H9 (cell line): ENCODE results near the gene RAB4B. TPM values are rescaled to one million over a fixed set of nuclear protein-coding genes. Genes with fewer than 3 reads are reported as not detected.

ENCODE experiments used
- DNase-seq: peaks from one replicate; pipeline ENCODE4 v3.0.0-alpha.2; 2017
- H2AFZ ChIP-seq: one replicate; pipeline ENCODE4 v1.6.1; 2013; ENCODE audit warnings: mild to moderate bottlenecking, low read length, control low read depth, moderate library complexity
- H2AK5ac ChIP-seq: 2 replicates; pipeline ENCODE4 v1.6.1; 2013; ENCODE audit warnings: low read length, control low read depth, mixed read lengths; ENCODE audit not compliant: insufficient read length
- H2BK120ac ChIP-seq: one replicate; pipeline ENCODE4 v1.6.1; 2013; ENCODE audit warnings: low read depth, mild to moderate bottlenecking, low read length, control low read depth, inconsistent platforms; ENCODE audit not compliant: poor library complexity, severe bottlenecking
- H2BK12ac ChIP-seq: 2 replicates; pipeline ENCODE4 v1.6.1; 2013; ENCODE audit warnings: low read length, control low read depth, mixed read lengths, low read depth; ENCODE audit not compliant: insufficient read length
- H2BK15ac ChIP-seq: 2 replicates; pipeline ENCODE4 v1.6.1; 2013; ENCODE audit warnings: low read depth, low read length, control low read depth
- H2BK20ac ChIP-seq: one replicate; pipeline ENCODE4 v1.6.1; 2013; ENCODE audit warnings: low read depth, mild to moderate bottlenecking, low read length, control low read depth, inconsistent platforms; ENCODE audit not compliant: poor library complexity, severe bottlenecking
- H2BK5ac ChIP-seq: 2 replicates; pipeline ENCODE4 v1.6.1; 2013; ENCODE audit warnings: low read length, control low read depth, mixed read lengths; ENCODE audit not compliant: insufficient read length
- H3K14ac ChIP-seq: 2 replicates; pipeline ENCODE4 v1.6.1; 2013; ENCODE audit warnings: low read length, control low read depth; ENCODE audit not compliant: insufficient read depth
- H3K18ac ChIP-seq: 2 replicates; pipeline ENCODE4 v1.6.1; 2013; ENCODE audit warnings: low read depth, mild to moderate bottlenecking, mixed read lengths, low read length, control low read depth; ENCODE audit not compliant: insufficient read length
- H3K23ac ChIP-seq: 2 replicates; pipeline ENCODE4 v1.6.1; 2013; ENCODE audit warnings: low read length, control low read depth, mixed read lengths, low read depth; ENCODE audit not compliant: insufficient read length
- H3K23me2 ChIP-seq: 2 replicates; pipeline ENCODE4 v1.6.1; 2013; ENCODE audit warnings: low read depth, mild to moderate bottlenecking, mixed read lengths, low read length, control low read depth; ENCODE audit not compliant: insufficient read length, poor library complexity, severe bottlenecking
- H3K27ac ChIP-seq: 2 replicates; pipeline ENCODE4 v1.5.1; 2013; ENCODE audit warnings: low read length, control low read depth, mixed read lengths, low read depth; ENCODE audit not compliant: insufficient read length
- H3K27me3 ChIP-seq: 2 replicates; pipeline ENCODE4 v1.6.1; 2013; ENCODE audit warnings: low read length, control low read depth, inconsistent platforms; ENCODE audit not compliant: insufficient read depth
- H3K4ac ChIP-seq: 2 replicates; pipeline ENCODE4 v1.6.1; 2013; ENCODE audit warnings: low read depth, mild to moderate bottlenecking, control low read depth, inconsistent platforms, low read length, moderate library complexity
- H3K4me1 ChIP-seq: 2 replicates; pipeline ENCODE4 v1.6.1; 2013; ENCODE audit warnings: low read length, control low read depth, inconsistent platforms; ENCODE audit not compliant: insufficient read depth
- H3K4me2 ChIP-seq: 2 replicates; pipeline ENCODE4 v1.6.1; 2013; ENCODE audit warnings: low read length, control low read depth, mixed read lengths; ENCODE audit not compliant: insufficient read length, insufficient read depth
- H3K56ac ChIP-seq: 2 replicates; pipeline ENCODE4 v1.6.1; 2013; ENCODE audit warnings: low read depth, mild to moderate bottlenecking, mixed read lengths, low read length, control low read depth; ENCODE audit not compliant: insufficient read length
- H3K79me1 ChIP-seq: 2 replicates; pipeline ENCODE4 v1.6.1; 2013; ENCODE audit warnings: low read depth, mild to moderate bottlenecking, moderate library complexity, low read length, control low read depth, inconsistent platforms; ENCODE audit not compliant: insufficient read depth, poor library complexity, severe bottlenecking
- H3K79me2 ChIP-seq: 2 replicates; pipeline ENCODE4 v1.6.1; 2013; ENCODE audit warnings: low read length, control low read depth, inconsistent platforms; ENCODE audit not compliant: insufficient read depth
- H3K9ac ChIP-seq: 2 replicates; pipeline ENCODE4 v1.6.1; 2013; ENCODE audit warnings: low read length, control low read depth, mixed read lengths; ENCODE audit not compliant: insufficient read length; ENCODE audit errors: extremely low read depth
- H3K9me3 ChIP-seq: one replicate; pipeline ENCODE4 v1.6.1; 2013; ENCODE audit warnings: low read depth, low read length, inconsistent platforms; ENCODE audit not compliant: control insufficient read depth
- H3T11ph ChIP-seq: one replicate; pipeline ENCODE4 v1.6.1; 2013; ENCODE audit warnings: mild to moderate bottlenecking, low read length, control low read depth, inconsistent platforms
- H4K20me1 ChIP-seq: one replicate; pipeline ENCODE4 v1.6.1; 2013; ENCODE audit not compliant: control insufficient read depth, insufficient read length, insufficient read depth
- H4K5ac ChIP-seq: 2 replicates; pipeline ENCODE4 v1.6.1; 2013; ENCODE audit warnings: low read depth, mild to moderate bottlenecking, mixed read lengths, low read length, control low read depth; ENCODE audit not compliant: insufficient read length
- H4K8ac ChIP-seq: replicated peaks from 2 replicates; pipeline ENCODE4 v1.6.1; 2013; ENCODE audit warnings: low read length, control low read depth, mixed read lengths, low read depth; ENCODE audit not compliant: insufficient read length
- H4K91ac ChIP-seq: 2 replicates; pipeline ENCODE4 v1.6.1; 2013; ENCODE audit warnings: low read depth, mild to moderate bottlenecking, moderate library complexity, mixed read lengths, low read length, control low read depth; ENCODE audit not compliant: insufficient read length
- H3K27ac Mint-ChIP-seq, 3 experiments: 2 replicates in 2 of 3; 3 replicates in 1 of 3; pipeline ENCODE4 v1.8.0; 2020 to 2021; ENCODE audit warnings: mixed read lengths in 3 of 3, mild to moderate bottlenecking in 1 of 3, moderate library complexity in 1 of 3
- H3K27me3 Mint-ChIP-seq: 2 replicates; pipeline ENCODE4 v1.8.0; 2021; ENCODE audit warnings: low read depth, mild to moderate bottlenecking, moderate library complexity, mixed read lengths
- H3K36me3 Mint-ChIP-seq, 3 experiments: 2 replicates in 2 of 3; 3 replicates in 1 of 3; pipeline ENCODE4 v1.8.0; 2020 to 2021; ENCODE audit warnings: low read depth in 3 of 3, mixed read lengths in 3 of 3; ENCODE audit not compliant: insufficient read depth in 1 of 3
- H3K4me1 Mint-ChIP-seq, 2 experiments: 2 replicates each; pipeline ENCODE4 v1.8.0; 2020; ENCODE audit warnings: mixed read lengths in 2 of 2
- H3K4me3 Mint-ChIP-seq, 2 experiments: 2 replicates in 1 of 2; 3 replicates in 1 of 2; pipeline ENCODE4 v1.8.0; 2020 to 2021; ENCODE audit warnings: mild to moderate bottlenecking in 2 of 2, mixed read lengths in 2 of 2, moderate library complexity in 1 of 2
- H3K9me3 Mint-ChIP-seq, 2 experiments: 2 replicates in 1 of 2; 3 replicates in 1 of 2; pipeline ENCODE4 v1.8.0; 2020; ENCODE audit warnings: mild to moderate bottlenecking in 2 of 2, mixed read lengths in 2 of 2, moderate library complexity in 1 of 2
- WGBS: extraction: QIAGEN DNeasy Blood & Tissue Kit; methylation state at CpG from one replicate; pipeline ENCODE4 v1.1.7; 2013; ENCODE audit warnings: missing lambda C conversion rate, low lambda C conversion rate, mixed read lengths; ENCODE audit not compliant: insufficient read length; ENCODE audit errors: extremely low coverage; 5-methylcytosine and 5-hydroxymethylcytosine counted together
- total RNA-seq: library from RNA; stranded (reverse); gene quantifications from 2 replicates; pipeline ENCODE4 v1.2.1, GENCODE V29; 2021
- TF ChIP-seq, protein P1 (sequence below): fragments of 200-600 bp; sonication (generic); conservative IDR thresholded peaks from 3 replicates; pipeline ENCODE4 v1.8.0; 2021; ENCODE audit warnings: antibody characterized with exemption, mild to moderate bottlenecking

RAB4B gene
- total RNA-seq, 1 experiment from 2014 or later = 26.8 TPM

DNA sequence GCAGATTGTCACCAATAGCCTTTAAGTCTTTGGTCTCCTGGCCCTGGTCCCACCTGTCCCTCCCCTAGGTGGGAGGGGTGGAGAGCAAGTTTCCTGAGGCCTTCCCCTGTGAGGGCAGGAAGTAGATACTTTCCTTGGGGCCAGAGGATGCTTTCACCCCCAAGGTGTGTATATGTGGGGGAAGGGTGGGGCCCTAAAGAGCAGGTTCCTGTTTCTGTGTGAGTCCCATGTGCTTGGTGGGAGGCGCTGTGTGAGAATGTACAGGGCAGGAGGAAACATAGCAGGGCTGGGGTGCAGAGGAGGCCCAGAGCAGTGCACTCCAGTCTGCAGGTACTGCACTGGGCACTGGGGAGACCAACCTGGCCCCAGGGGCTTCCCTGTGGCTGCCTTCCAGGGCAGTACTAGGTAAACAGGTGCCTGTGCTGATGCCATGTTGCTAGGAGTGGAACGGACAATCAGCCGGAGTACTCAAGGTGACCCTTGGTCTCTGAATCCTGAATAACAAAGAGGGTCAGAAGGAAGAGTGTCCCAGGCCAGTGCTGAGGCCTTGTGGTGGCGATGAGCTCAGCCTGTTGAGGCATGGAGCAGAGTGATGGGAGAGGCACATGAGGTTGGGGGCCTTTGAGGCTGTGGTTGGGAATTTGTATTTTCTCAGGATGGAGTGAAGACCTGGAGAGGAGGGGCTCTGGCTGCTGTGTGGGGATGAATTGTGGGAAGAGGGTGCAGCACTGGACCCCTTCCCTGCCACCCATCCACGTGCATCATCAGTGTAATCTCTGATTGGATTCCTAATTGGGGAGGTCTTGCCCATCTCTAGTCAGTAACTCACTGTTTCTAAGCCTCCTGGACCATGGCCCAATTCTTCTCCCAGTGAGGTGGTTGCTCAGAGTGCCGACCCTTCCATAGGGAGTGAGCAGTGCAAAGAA is 26.1 kb downstream of the RAB4B start:
- Histone ChIP-seq H4K91ac (no peak overlapping the region), H3K27me3 (no peaks in the 10 kb centered on the region), H3K4ac (no peak overlapping the region), H3K9ac (no peak overlapping the region), H3K9me3 (no peaks in the 10 kb centered on the region), H3K23ac (no peak overlapping the region), H3T11ph (no peak overlapping the region), H2BK5ac (no peak overlapping the region), H4K8ac (no peak overlapping the region), H2BK12ac (no peak overlapping the region), H2BK15ac (no peak overlapping the region), H2AK5ac (no peak overlapping the region), H3K14ac (no peak overlapping the region; the same call in 1 of the 2 replicates), H4K5ac (no peak overlapping the region), H3K79me1 (peaks cover 8% of the 10 kb centered on the region), H3K4me2 (no peak overlapping the region), H3K18ac (no peak overlapping the region), H2AFZ (no peak overlapping the region), H3K79me2 (peaks cover 22% of the 10 kb centered on the region; the same call in 1 of the 2 replicates), H3K23me2 (peaks cover 5% of the 10 kb centered on the region), H3K56ac (no peak overlapping the region), H2BK120ac (no peak overlapping the region), H2BK20ac (no peak overlapping the region), H4K20me1 (peaks cover 4% of the 10 kb centered on the region), H3K4me1 (peaks cover 15% of the 10 kb centered on the region), H3K27ac (no peak overlapping the region)
- Mint-ChIP-seq H3K27me3 (no peaks in the 10 kb centered on the region; the same call in none of the 2 replicates), H3K9me3 (no peaks in the 10 kb centered on the region; a peak in 2 of 5 replicates), H3K27ac (peak overlapping the region; percentile 59 to 92 (median 74); a peak in 5 of 7 replicates), H3K4me3 (peak overlapping the region; percentile 5 to 12), H3K4me1 (peaks cover 63 to 75% of the 10 kb centered on the region in 2 experiments), H3K36me3 (peaks cover 32 to 71% (median 58%) of the 10 kb centered on the region in 3 experiments; a peak in 6 of 7 replicates)
- no CpG with 5 or more reads among the region's 6 CpGs for WGBS
- TF ChIP-seq, protein P1, sequence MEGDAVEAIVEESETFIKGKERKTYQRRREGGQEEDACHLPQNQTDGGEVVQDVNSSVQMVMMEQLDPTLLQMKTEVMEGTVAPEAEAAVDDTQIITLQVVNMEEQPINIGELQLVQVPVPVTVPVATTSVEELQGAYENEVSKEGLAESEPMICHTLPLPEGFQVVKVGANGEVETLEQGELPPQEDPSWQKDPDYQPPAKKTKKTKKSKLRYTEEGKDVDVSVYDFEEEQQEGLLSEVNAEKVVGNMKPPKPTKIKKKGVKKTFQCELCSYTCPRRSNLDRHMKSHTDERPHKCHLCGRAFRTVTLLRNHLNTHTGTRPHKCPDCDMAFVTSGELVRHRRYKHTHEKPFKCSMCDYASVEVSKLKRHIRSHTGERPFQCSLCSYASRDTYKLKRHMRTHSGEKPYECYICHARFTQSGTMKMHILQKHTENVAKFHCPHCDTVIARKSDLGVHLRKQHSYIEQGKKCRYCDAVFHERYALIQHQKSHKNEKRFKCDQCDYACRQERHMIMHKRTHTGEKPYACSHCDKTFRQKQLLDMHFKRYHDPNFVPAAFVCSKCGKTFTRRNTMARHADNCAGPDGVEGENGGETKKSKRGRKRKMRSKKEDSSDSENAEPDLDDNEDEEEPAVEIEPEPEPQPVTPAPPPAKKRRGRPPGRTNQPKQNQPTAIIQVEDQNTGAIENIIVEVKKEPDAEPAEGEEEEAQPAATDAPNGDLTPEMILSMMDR = no peak
- DNase-seq = peak; percentile 71
